Endothelial cell of umbilical vein (primary cell): ENCODE results near the gene STX5.

Experiments
- EZH2 ChIP-seq: IDR thresholded peaks from 2 replicates; pipeline ENCODE4 v1.6.1; 2012; ENCODE audit warnings: borderline replicate concordance, low read depth, mild to moderate bottlenecking, moderate library complexity, low read length, inconsistent platforms; ENCODE audit not compliant: severe bottlenecking
- FOS ChIP-seq: IDR thresholded peaks from 2 replicates; pipeline ENCODE4 v1.6.1; 2011; ENCODE audit warnings: mild to moderate bottlenecking, low read length, moderate library complexity, borderline replicate concordance; ENCODE audit not compliant: insufficient read depth
- GATA2 ChIP-seq: IDR thresholded peaks from 2 replicates; pipeline ENCODE4 v1.7.0; 2011; ENCODE audit warnings: low read depth, mild to moderate bottlenecking, moderate library complexity, mixed read lengths, low read length; ENCODE audit not compliant: insufficient read length, insufficient read depth
- MYC ChIP-seq: IDR thresholded peaks from one replicate; pipeline ENCODE4 v1.6.1; 2011; ENCODE audit warnings: mild to moderate bottlenecking, low read depth, low read length
- POLR2A ChIP-seq: IDR thresholded peaks from 2 replicates; pipeline ENCODE4 v1.6.1; 2012; ENCODE audit warnings: low read depth, mild to moderate bottlenecking, control low read depth, low read length
- POLR2AphosphoS5 ChIP-seq: IDR thresholded peaks from 2 replicates; pipeline ENCODE4 v1.6.1; 2012; ENCODE audit warnings: low read depth, mild to moderate bottlenecking, control low read depth, low read length, moderate library complexity; ENCODE audit not compliant: insufficient read depth
- TF ChIP-seq, protein P1 (sequence below), 2 donors: IDR thresholded peaks; 1 replicate in 1 of 2; 2 replicates in 1 of 2; pipeline ENCODE4 v1.5.1; 2011; ENCODE audit warnings: low read length in 2 of 2, mild to moderate bottlenecking in 2 of 2, moderate library complexity in 2 of 2, control low read depth in 1 of 2, inconsistent platforms in 1 of 2, low read depth in 1 of 2; ENCODE audit not compliant: insufficient read depth in 1 of 2; ENCODE audit errors: extremely low read depth in 1 of 2
- TF ChIP-seq, protein P2 (sequence below): IDR thresholded peaks from 2 replicates; pipeline ENCODE4 v1.6.1; 2011; ENCODE audit not compliant: insufficient read depth, insufficient read length

- TF ChIP-seq, protein P1, sequence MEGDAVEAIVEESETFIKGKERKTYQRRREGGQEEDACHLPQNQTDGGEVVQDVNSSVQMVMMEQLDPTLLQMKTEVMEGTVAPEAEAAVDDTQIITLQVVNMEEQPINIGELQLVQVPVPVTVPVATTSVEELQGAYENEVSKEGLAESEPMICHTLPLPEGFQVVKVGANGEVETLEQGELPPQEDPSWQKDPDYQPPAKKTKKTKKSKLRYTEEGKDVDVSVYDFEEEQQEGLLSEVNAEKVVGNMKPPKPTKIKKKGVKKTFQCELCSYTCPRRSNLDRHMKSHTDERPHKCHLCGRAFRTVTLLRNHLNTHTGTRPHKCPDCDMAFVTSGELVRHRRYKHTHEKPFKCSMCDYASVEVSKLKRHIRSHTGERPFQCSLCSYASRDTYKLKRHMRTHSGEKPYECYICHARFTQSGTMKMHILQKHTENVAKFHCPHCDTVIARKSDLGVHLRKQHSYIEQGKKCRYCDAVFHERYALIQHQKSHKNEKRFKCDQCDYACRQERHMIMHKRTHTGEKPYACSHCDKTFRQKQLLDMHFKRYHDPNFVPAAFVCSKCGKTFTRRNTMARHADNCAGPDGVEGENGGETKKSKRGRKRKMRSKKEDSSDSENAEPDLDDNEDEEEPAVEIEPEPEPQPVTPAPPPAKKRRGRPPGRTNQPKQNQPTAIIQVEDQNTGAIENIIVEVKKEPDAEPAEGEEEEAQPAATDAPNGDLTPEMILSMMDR (IDR thresholded peaks at IDR 0.05; ENCODE audit: extremely low read depth in 1 of 2, insufficient read depth in 1 of 2, low read depth in 1 of 2, low read length in 2 of 2), result no peak
- TF ChIP-seq EZH2 (no peak), FOS (no peak), POLR2A (no peak), GATA2 (no peak), POLR2AphosphoS5 (no peak), MYC (no peak)
- TF ChIP-seq, protein P2, sequence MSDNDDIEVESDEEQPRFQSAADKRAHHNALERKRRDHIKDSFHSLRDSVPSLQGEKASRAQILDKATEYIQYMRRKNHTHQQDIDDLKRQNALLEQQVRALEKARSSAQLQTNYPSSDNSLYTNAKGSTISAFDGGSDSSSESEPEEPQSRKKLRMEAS, result no peak
Measured at GRCh38 chr11:62805961-62806441, 25.9 kb downstream of the STX5 start.
